ENCODE measurements around the gene ASMTL.

Gene ASMTL

GRCh38 chrX:1465286-1466231 lies 12.8 kb upstream of the ASMTL start:
- TF ChIP-seq CREB5 (CRISPR knock-in tag; IDR thresholded peaks at IDR 0.05; ENCODE audit: low read depth) (no peak), TOX (CRISPR knock-in tag; IDR thresholded peaks at IDR 0.05; ENCODE audit: borderline replicate concordance) (no peak), ESRRG (CRISPR knock-in tag; IDR thresholded peaks at IDR 0.05) (no peak), ZNF565 (CRISPR knock-in tag; conservative IDR thresholded peaks at IDR 0.05; ENCODE audit: low read depth) (no peak), CSRNP3 (CRISPR knock-in tag; IDR thresholded peaks at IDR 0.05) (no peak), PPARA (CRISPR knock-in tag; IDR thresholded peaks at IDR 0.05; ENCODE audit: borderline replicate concordance) (no peak), ISL1 (CRISPR knock-in tag; IDR thresholded peaks at IDR 0.05) (no peak)
- ATAC-seq = no peak

GRCh38 chrX:1464971-1465285 lies 12.2 kb upstream of the ASMTL start:
- TF ChIP-seq BACH2 (CRISPR knock-in tag; IDR thresholded peaks at IDR 0.05; ENCODE audit: borderline replicate concordance) (no peak), GLIS3 (CRISPR knock-in tag; IDR thresholded peaks at IDR 0.05) (no peak), OSR1 (CRISPR knock-in tag; IDR thresholded peaks at IDR 0.05) (no peak), ISL1 (CRISPR knock-in tag; IDR thresholded peaks at IDR 0.05) (no peak), ZFP3 (CRISPR knock-in tag; IDR thresholded peaks at IDR 0.05) (no peak), TCF4 (CRISPR knock-in tag; IDR thresholded peaks at IDR 0.05; ENCODE audit: borderline replicate concordance) (no peak), ZNF8 (CRISPR knock-in tag; IDR thresholded peaks at IDR 0.05) (no peak), PPARA (CRISPR knock-in tag; IDR thresholded peaks at IDR 0.05; ENCODE audit: borderline replicate concordance) (no peak), ZNF565 (CRISPR knock-in tag; conservative IDR thresholded peaks at IDR 0.05; ENCODE audit: low read depth) (no peak), RARB (CRISPR knock-in tag; IDR thresholded peaks at IDR 0.05) (no peak), TOX (CRISPR knock-in tag; IDR thresholded peaks at IDR 0.05; ENCODE audit: borderline replicate concordance) (no peak), CSDC2 (CRISPR knock-in tag; IDR thresholded peaks at IDR 0.05) (no peak), ZC3H10 (CRISPR knock-in tag; IDR thresholded peaks at IDR 0.05) (no peak), SNAI2 (CRISPR knock-in tag; IDR thresholded peaks at IDR 0.05) (no peak), CSRNP3 (CRISPR knock-in tag; IDR thresholded peaks at IDR 0.05) (no peak), ZFP30 (CRISPR knock-in tag; IDR thresholded peaks at IDR 0.05) (no peak), POU6F1 (CRISPR knock-in tag; IDR thresholded peaks at IDR 0.05; ENCODE audit: borderline replicate concordance, low read depth) (no peak), TSHZ2 (CRISPR knock-in tag; IDR thresholded peaks at IDR 0.05) (no peak), ZNF70 (CRISPR knock-in tag; IDR thresholded peaks at IDR 0.05) (no peak), ARNTL (CRISPR knock-in tag; IDR thresholded peaks at IDR 0.05; ENCODE audit: borderline replicate concordance, low read depth) (no peak)
- no peak for ATAC-seq
